Right renal cortex interstitium (tissue), 3 donors: ENCODE measurements around the gene NCKAP5L. TPM values are rescaled to one million over a fixed set of nuclear protein-coding genes. Genes with fewer than 3 reads are reported as not detected.

Experiments used
- DNase-seq, 3 donors: peaks; one replicate each; pipeline ENCODE4 v3.0.0-alpha.2; 2013; ENCODE audit warnings: low read depth in 3 of 3, low spot score in 2 of 3
- polyA plus RNA-seq, 3 donors: library from polyadenylated mRNA; unstranded; fragments of 120-200 nt; gene quantifications; one replicate each; pipeline ENCODE4 v1.2.1, GENCODE V29; 2013; ENCODE audit not compliant: insufficient read length in 3 of 3

Gene NCKAP5L
- polyA plus RNA-seq, 3 donors, result 11.6 to 13.9 (median 12.3) TPM

GRCh38 chr12:49803693-49804450, 24.3 kb downstream of the NCKAP5L start:
- DNase-seq, result no peak

- no peak for DNase-seq
These were observed 26.8 kb downstream of the NCKAP5L start for GRCh38 chr12:49801141-49802063.

DNA sequence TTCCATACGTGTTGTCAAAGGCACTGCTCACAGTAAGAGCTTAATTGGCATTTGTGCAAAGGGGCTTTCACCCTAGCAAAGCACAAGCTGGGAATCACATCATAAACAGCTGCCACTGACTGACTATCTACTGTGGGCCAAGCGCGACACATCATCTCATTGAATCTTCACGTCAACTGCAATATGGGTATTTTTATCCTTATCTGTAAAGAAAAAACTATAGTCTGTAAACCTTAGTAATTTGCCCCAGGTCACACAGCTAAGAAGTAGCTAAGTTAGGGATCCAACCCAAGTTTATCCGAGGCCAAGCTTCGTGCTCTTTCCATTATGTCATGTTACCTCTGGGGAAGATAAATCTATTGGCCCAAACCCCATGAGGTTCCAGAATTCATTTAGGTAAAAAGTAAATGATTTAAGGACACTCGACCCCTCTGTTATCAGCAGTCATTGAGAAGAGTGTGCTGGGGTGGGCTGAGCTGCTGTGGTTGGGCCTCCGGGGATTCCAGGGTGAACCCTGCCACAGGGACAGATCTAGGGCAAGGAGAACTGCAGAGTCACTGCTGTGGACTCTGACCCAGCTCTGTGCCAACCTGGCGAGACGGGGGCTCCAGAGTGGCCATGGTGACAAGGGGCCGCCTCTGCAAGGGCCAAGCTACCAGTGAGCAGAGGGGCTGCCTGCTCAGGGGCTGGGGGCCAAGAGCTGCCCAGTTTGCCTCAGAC, 27.6 kb downstream of the NCKAP5L start:
- DNase-seq, result no peak

GRCh38 chr12:49798934-49799333, 29.3 kb downstream of the NCKAP5L start:
- no peak for DNase-seq

- DNase-seq, result no peak
These were observed 30.0 kb downstream of the NCKAP5L start for GRCh38 chr12:49798248-49798647.

- no peak for DNase-seq
These were observed 30.8 kb downstream of the NCKAP5L start for GRCh38 chr12:49797449-49797776.

GRCh38 chr12:49796606-49797448, 31.4 kb downstream of the NCKAP5L start:
- no peak for DNase-seq

DNA sequence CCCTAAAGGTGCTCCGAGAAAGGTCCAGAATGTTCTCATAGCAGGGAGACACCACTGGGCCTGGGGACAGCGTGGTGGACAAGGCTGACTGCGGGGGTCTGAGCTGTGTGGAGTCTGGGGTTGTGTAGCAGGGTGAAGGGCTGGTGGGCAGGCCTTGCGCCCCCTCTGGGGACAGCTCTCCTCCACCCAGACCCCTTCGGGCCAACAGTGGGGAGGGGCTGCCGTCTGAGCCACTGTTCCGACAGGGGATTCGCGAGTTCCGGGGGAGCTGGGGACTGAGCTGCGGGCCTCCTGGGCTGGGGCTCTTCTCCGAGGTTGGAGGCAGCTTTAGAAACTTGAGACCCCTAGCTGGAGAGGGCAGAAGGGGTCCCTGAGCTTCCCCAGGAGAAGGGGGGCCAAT, 32.1 kb downstream of the NCKAP5L start:
- no peak for DNase-seq

DNA sequence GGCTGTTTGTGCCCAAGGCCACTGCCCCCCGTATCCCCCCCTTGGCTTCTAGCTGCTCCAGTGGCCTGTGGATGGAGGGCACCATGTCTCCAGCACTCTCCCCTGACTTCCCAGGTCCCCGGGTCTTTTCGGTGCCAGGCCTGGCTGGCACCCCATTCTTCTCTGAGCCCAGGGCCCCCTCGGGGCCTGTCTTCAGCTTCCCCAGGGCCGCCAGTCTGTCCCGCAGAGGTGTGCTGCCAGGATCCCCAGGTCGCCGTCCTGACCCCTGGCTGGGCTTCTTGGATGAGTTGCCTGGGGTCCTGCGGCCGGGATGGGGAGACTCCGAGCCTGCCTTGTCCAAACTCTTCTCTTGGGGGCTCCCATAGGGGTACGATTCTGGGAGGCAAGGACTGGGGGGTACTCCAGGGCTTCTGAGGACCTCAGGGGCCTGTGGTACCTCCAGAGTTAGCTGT, 32.5 kb downstream of the NCKAP5L start:
- no peak for DNase-seq

DNA sequence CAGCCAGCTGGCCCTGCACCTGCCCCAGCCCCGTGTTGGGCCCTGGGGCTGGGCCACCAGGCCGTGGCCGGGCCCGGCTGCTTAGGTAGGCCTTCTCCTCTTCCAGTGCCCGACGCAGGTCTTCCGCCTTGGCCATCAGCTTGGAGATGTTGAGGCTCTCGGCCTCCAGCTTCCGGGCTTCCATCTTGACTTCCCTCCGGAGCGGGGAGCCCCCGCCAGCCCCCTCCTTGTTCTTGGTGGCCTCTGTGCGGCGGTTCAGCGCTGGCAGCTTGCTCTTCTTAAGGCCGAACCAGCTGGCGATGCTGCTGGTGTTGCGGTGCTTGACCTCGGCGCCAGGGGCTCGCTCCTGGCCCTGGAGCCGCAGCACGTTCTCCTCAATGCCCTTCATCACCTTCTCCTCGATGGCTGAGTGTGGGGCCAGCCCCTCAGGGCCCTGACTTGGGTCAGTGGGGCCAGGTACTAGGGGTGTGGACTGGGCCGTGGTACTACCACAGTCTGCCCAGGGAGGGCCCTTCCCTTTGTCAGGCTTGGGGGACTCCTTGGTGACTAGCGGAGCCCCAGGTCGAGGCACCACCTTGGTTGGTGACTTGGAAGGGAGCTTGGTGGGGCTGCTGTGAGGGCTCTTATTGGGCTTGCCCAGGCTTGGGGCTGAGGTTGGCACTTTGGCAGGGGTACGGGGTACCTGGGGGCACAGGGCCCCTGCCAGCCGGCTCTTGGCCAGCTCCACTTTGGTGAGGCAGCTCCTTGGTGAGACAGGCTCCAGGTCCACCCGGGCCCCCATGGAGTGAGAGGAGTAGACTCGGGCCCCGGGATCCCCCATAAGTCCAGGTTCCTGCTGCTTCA, 33.2 kb downstream of the NCKAP5L start:
- DNase-seq, result no peak

DNA sequence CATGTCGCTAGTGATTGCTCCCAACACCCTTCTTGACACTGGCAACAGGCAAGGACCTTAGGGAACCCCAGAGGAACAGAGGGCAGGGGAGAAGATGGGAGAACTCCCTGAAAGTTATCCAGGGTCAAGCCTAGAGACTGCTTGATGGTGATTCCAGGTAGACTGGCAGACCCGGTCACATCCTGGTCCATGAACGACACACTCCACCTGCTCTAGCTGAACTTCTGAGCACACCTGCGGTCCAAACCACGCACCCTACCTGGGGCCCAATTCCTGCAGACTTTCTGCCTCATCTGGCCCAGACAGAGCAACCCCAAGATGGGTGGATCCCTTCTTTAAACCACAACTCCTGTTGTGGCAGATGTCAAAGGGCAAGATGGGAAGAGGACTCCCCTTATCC, 34.2 kb downstream of the NCKAP5L start:
- no peak for DNase-seq

DNA sequence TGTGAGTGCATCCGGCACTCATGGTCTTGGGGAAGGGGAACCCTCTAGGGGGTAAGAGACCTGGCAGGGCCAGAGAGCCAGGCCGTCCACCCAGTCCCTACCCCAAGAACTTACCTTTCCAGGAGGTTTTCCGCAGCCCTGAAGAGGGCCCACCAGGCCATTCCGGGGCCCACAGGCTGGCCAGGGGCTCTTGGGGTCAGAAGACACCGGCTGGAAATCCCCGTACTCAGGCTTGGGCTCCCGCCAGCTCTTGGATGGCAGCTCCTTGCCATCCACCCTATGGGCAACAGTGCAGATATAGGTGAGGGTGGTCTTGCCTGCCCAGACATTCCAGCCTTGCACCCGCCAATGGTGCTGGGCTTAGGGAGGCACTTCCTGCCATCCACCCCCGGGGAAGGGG, 34.6 kb downstream of the NCKAP5L start:
- DNase-seq, result no peak

- no peak for DNase-seq
These were observed 35.1 kb downstream of the NCKAP5L start for GRCh38 chr12:49792976-49793580.

DNA sequence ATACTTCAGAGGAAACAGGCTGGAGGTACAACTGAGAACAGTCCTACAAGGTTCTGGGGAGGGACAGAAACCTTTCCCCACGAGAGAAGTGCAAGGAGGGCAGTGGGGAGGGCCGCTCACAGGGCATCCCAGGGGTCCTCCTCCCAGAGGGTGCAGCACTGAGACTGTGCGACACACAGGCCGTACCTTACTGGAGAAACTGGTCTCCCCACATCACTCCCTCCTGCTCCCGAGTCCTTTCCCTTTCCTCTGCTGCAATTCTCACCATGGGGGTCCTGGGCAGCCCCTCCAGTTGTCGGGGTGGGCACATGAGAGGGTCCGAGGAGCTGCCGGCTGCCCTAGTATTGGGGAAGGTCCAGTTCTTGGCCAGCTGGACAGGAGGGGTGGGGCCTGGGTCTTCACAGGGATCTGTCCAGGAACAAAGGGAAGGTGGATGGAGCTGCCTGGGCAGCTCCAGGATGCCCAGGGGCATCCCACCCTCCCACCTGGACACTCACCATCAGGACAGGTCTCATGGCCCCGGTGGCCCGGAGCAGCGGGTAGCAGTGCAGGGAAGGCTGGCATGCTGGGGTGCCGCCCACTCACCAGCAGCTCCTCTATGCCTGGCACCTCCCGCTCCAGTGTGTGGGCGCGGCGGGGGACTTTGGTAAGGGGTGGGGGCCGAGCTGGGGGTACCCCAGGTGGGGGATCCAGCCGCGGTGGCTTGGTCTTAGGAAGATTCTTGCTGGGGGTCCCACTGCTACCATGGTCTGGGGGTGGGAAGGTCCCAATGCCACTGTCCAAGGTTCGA, 35.8 kb downstream of the NCKAP5L start:
- no peak for DNase-seq

- no peak for DNase-seq
These were observed 36.5 kb downstream of the NCKAP5L start for GRCh38 chr12:49791700-49792099.

DNA sequence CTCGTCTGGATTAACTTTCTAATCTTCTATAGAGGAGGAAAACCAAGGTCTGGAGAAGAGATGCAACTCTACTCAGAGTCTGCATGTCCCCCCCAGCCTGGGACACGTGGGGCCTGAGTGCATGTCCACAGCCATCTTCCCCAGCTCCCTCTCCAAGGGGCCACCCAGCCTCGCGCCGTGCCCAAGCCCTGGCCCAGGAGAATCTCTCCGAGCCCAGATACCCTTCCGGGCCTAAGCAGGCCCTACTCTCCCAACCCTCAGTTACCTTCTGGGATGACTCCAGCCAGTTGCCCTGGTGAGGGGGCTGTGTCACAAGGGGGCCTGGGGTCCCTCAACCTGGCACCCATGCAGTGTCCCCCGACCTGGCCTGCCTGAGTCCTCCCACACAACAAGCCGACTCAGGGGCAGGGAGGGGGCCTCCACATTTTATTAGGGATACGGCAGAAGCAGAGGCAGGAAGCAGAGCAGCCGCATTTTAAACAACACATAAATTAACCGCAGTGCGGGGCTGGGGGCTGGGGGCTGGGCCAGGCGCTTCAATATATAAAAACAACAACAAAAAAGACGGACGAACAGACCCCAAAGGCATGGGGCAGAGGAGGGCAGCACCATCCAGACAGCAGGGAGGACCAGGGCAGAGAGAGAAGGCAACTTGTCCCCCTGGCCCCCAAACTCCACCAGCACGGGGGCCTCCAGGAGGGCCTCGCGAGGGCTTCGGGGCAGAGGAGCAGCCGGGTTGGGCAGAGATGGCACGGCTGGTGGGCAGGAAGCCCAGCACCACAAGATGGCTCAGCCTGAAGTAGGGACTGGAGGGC, 37.3 kb downstream of the NCKAP5L start:
- DNase-seq, result no peak

- no peak for DNase-seq
These were observed 38.2 kb downstream of the NCKAP5L start for GRCh38 chr12:49789992-49790391.
